ENCODE measurements around the gene DNAJC7.
"Not testable (repeated sequence)": the region's sequence is repeated elsewhere in the genome, so short reads cannot be mapped to it uniquely, and the experiment has no call there.

DNAJC7 gene

GRCh38 chr17:41937970-41938954, 79.0 kb downstream of the DNAJC7 start:
- TF ChIP-seq CTCF (IDR thresholded peaks at IDR 0.05; ENCODE audit: low read depth, low read length) = no peak

GRCh38 chr17:41935641-41936040, 81.6 kb downstream of the DNAJC7 start:
- no peak overlapping the region for H3K4me3 ChIP-seq (ENCODE audit: low read depth, low read length)
- no peak for TF ChIP-seq CTCF (IDR thresholded peaks at IDR 0.05; ENCODE audit: low read depth, low read length)

More at GRCh38 chr17:41937970-41938954, 79.0 kb downstream of the DNAJC7 start:
- no peak overlapping the region for H3K4me3 ChIP-seq (ENCODE audit: low read depth, low read length)

- no peak for TF ChIP-seq CTCF (IDR thresholded peaks at IDR 0.05; ENCODE audit: low read depth, low read length)
- no peak overlapping the region for H3K4me3 ChIP-seq (ENCODE audit: low read depth, low read length)
Measured at GRCh38 chr17:41932816-41933389, 84.3 kb downstream of the DNAJC7 start.

- not testable (repeated sequence) for H3K4me3 ChIP-seq (ENCODE audit: low read depth, low read length)
Measured at GRCh38 chr17:41931715-41932114, 85.5 kb downstream of the DNAJC7 start.

GRCh38 chr17:41930833-41931156, 86.4 kb downstream of the DNAJC7 start:
- peak overlapping the region; percentile 63 for H3K4me3 ChIP-seq (ENCODE audit: low read depth, low read length)

GRCh38 chr17:41930009-41930832, 87.0 kb downstream of the DNAJC7 start, which contains the start of gene ODAD4:
Gene ODAD4 (plus strand): TSS chr17:41930617. CDS start chr17:41930724, 107 bp downstream.
- H3K4me3 ChIP-seq (ENCODE audit: low read depth, low read length) = peak within 1 kb of the TSS; percentile 63
- peak; percentile 31; the same call in 1 of the 2 replicates for TF ChIP-seq CTCF (IDR thresholded peaks at IDR 0.05; ENCODE audit: low read depth, low read length)

- no peak overlapping the region for H3K4me3 ChIP-seq (ENCODE audit: low read depth, low read length)
- TF ChIP-seq CTCF (IDR thresholded peaks at IDR 0.05; ENCODE audit: low read depth, low read length) = no peak
Measured at GRCh38 chr17:41928693-41929251, 88.5 kb downstream of the DNAJC7 start.
